NT2/D1 (cell line): Measurements from ENCODE around the gene PCDHGA12.
"Not testable (repeated sequence)": the region's sequence is repeated elsewhere in the genome, so short reads cannot be mapped to it uniquely, and the experiment has no call there.

Source experiments
- DNase-seq: peaks from one replicate; pipeline ENCODE4 v3.0.0-alpha.2; 2011; ENCODE audit warnings: low read depth, low spot score
- H3K27me3 ChIP-seq: 2 replicates; pipeline ENCODE4 v1.6.0; 2011; ENCODE audit warnings: mild to moderate bottlenecking; ENCODE audit not compliant: insufficient read length, insufficient read depth
- H3K36me3 ChIP-seq: 2 replicates; pipeline ENCODE4 v1.6.1; 2011; ENCODE audit warnings: mild to moderate bottlenecking, low read length, mixed read lengths; ENCODE audit not compliant: insufficient read depth, insufficient read length
- H3K4me1 ChIP-seq: 2 replicates; pipeline ENCODE4 v1.5.1; 2011; ENCODE audit not compliant: insufficient read depth, insufficient read length
- H3K4me3 ChIP-seq: 2 replicates; pipeline ENCODE4 v1.5.1; 2011; ENCODE audit warnings: low read depth; ENCODE audit not compliant: insufficient read length
- H3K9ac ChIP-seq: 2 replicates; pipeline ENCODE4 v1.6.0; 2011; ENCODE audit warnings: low read depth; ENCODE audit not compliant: insufficient read length
- H3K9me3 ChIP-seq: 2 replicates; pipeline ENCODE4 v1.5.1; 2011; ENCODE audit warnings: mild to moderate bottlenecking, low read length; ENCODE audit not compliant: insufficient read depth
- SUZ12 ChIP-seq: IDR thresholded peaks from 2 replicates; pipeline ENCODE4 v1.6.1; 2011; ENCODE audit not compliant: insufficient read length, insufficient read depth; ENCODE audit errors: extremely low read depth
- YY1 ChIP-seq: IDR thresholded peaks from 2 replicates; pipeline ENCODE4 v1.6.1; 2011; ENCODE audit not compliant: insufficient read length, insufficient read depth
- ZNF274 ChIP-seq: IDR thresholded peaks from 2 replicates; pipeline ENCODE4 v1.6.1; 2011; ENCODE audit warnings: mild to moderate bottlenecking, low read depth, low read length

Gene PCDHGA12

DNA sequence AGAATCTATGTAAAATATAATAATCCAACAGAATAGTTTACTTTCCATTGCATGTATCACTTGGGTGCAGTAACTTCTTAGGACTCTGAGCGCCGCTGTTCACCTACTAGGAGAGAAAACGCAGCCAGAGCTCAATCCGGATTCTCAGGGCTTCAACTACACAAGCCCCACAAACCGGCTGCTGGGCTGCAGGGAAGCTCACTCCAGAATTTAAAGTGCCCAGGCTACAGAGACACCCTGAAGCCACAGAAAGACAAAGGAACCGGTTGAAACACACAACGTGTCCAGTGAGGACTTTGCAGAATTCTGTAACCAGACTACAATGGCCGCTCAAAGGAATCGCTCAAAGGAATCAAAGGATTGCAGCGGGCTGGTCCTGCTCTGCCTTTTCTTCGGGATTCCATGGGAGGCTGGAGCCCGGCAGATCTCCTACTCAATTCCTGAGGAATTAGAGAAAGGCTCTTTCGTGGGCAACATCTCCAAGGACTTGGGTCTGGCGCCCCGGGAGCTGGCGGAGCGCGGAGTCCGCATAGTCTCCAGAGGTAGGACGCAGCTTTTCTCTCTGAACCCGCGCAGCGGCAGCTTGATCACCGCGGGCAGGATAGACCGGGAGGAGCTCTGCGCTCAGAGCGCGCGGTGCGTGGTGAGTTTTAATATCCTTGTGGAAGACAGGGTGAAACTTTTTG lies 17.3 kb upstream of the PCDHGA12 start, which contains the start of gene PCDHGA10:
Gene PCDHGA10 (plus strand): TSS at position 134 of the 686 bp plus-strand sequence. CDS start 189 bp downstream, at position 323.
- no peaks in the 10 kb centered on the region for H3K4me1 ChIP-seq
- peaks cover 17% of the 10 kb centered on the region for H3K27me3 ChIP-seq
- H3K4me3 ChIP-seq = peak within 1 kb of the TSS; percentile 42
- DNase-seq = no peak
- no peak for TF ChIP-seq YY1
- H3K36me3 ChIP-seq = no peaks in the 10 kb centered on the region
- H3K9me3 ChIP-seq = peaks cover 10% of the 10 kb centered on the region; the same call in 1 of the 2 replicates
- H3K9ac ChIP-seq = peak within 1 kb of the TSS; percentile 67

DNA sequence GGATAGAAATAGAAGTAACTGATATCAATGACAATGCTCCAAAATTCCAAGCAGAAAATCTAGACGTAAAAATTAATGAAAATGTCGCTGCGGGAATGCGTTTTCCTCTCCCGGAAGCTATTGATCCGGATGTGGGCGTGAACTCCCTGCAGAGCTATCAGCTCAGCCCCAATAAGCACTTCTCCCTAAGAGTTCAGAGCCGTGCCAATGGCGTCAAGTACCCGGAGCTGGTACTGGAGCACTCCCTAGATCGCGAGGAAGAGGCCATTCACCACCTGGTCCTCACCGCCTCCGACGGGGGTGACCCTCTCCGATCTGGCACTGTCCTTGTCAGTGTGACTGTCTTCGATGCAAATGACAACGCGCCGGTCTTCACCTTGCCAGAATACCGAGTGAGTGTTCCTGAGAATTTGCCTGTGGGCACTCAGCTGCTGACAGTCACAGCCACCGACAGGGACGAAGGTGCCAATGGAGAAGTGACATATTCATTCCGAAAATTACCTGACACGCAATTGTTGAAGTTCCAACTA lies 16.7 kb upstream of the PCDHGA12 start:
- H3K9ac ChIP-seq = peak overlapping the region; percentile 67
- peak overlapping the region; percentile 42 for H3K4me3 ChIP-seq
- DNase-seq = no peak
- peaks cover 15% of the 10 kb centered on the region; the same call in 1 of the 2 replicates for H3K9me3 ChIP-seq
- no peak for TF ChIP-seq YY1
- TF ChIP-seq ZNF274 = no peak
- TF ChIP-seq SUZ12 = no peak
- no peaks in the 10 kb centered on the region for H3K36me3 ChIP-seq
- peaks cover 18% of the 10 kb centered on the region for H3K27me3 ChIP-seq
- no peaks in the 10 kb centered on the region for H3K4me1 ChIP-seq

DNA sequence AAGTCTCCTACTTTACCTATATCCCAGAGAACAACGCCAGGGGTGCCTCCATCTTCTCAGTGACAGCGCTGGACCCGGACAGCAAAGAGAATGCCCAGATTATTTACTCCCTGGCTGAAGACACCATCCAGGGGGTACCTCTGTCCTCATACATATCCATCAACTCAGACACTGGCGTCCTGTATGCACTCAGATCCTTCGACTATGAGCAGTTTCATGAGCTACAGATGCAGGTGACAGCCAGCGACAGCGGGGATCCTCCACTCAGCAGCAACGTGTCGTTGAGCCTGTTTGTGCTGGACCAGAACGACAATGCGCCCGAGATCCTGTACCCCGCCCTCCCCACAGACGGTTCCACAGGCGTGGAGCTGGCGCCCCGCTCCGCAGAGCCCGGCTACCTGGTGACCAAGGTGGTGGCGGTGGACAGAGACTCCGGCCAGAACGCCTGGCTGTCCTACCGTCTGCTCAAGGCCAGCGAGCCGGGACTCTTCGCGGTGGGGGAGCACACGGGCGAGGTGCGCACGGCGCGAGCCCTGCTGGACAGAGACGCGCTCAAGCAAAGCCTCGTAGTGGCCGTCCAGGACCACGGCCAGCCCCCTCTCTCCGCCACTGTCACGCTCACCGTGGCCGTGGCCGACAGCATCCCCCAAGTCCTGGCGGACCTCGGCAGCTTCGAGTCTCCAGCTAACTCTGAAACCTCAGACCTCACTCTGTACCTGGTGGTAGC lies 15.6 kb upstream of the PCDHGA12 start:
- DNase-seq, H3K4me3 ChIP-seq: not testable (repeated sequence)
- peaks cover 14% of the 10 kb centered on the region for H3K27me3 ChIP-seq

DNA sequence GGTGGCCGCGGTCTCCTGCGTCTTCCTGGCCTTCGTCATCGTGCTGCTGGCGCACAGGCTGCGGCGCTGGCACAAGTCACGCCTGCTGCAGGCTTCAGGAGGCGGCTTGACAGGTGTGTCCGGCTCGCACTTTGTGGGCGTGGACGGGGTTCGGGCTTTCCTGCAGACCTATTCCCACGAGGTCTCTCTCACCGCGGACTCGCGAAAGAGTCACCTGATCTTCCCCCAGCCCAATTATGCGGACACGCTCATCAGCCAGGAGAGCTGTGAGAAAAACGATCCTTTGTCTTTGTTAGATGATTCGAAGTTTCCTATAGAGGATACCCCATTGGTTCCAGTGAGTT lies 15.1 kb upstream of the PCDHGA12 start:
- not testable (repeated sequence) for H3K4me3 ChIP-seq, H3K9ac ChIP-seq, H3K36me3 ChIP-seq, DNase-seq, H3K4me1 ChIP-seq
- Histone ChIP-seq H3K9me3 (peaks cover 22% of the 10 kb centered on the region; the same call in 1 of the 2 replicates), H3K27me3 (peaks cover 13% of the 10 kb centered on the region)

More for the DNA sequence above, 15.6 kb upstream of the PCDHGA12 start:
- not testable (repeated sequence) for H3K9ac ChIP-seq, H3K4me1 ChIP-seq, H3K36me3 ChIP-seq
- H3K9me3 ChIP-seq = peaks cover 18% of the 10 kb centered on the region; the same call in 1 of the 2 replicates

DNA sequence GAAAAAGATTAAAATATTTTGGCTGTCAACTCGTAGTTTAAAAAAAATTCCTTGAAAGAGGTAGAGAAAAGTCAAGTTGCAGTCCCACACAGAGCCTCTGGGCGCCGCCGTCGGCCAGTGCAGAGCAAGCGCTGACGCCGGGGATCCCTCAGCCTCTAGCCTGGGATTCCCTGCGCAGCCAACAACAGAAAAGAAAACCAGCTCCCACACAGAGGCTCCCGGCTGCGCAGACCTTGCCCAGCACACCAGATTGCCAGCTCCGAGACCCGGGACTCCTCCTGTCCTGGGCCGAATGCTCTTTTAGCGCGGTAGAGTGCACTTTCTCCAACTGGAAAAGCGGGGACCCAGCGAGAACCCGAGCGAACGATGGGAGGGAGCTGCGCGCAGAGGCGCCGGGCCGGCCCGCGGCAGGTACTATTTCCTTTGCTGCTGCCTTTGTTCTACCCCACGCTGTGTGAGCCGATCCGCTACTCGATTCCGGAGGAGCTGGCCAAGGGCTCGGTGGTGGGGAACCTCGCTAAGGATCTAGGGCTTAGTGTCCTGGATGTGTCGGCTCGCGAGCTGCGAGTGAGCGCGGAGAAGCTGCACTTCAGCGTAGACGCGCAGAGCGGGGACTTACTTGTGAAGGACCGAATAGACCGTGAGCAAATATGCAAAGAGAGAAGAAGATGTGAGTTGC lies 12.7 kb upstream of the PCDHGA12 start, which contains the start of gene PCDHGB7:
Gene PCDHGB7 (plus strand): TSS at position 184 of the 679 bp plus-strand sequence. CDS start 183 bp downstream, at position 367.
- peak within 1 kb of the TSS; percentile 43 for H3K4me3 ChIP-seq
- peaks cover 25% of the 10 kb centered on the region for H3K27me3 ChIP-seq
- H3K9ac ChIP-seq = peak within 1 kb of the TSS; percentile 61

DNA sequence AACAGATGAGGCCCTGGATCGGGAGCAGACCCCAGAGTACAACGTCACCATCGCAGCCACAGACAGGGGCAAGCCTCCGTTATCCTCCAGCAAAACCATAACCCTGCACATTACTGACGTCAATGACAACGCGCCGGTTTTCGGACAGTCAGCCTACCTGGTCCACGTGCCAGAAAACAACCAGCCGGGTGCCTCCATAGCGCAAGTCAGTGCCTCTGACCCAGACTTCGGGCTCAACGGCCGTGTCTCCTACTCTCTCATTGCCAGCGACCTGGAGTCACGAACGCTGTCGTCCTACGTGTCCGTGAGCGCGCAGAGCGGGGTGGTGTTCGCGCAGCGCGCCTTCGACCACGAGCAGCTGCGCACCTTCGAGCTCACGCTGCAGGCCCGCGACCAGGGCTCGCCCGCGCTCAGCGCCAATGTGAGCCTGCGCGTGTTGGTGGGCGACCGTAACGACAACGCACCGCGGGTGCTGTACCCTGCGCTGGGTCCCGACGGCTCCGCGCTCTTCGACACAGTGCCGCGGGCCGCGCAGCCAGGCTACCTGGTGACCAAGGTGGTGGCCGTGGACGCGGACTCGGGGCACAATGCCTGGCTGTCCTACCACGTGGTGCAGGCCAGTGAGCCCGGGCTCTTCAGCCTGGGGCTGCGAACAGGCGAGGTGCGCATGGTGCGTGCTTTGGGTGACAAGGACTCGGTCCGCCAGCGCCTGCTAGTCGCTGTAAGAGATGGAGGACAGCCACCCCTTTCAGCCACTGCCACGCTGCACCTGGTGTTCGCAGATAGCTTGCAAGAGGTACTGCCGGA lies 11.0 kb upstream of the PCDHGA12 start:
- Histone ChIP-seq H3K4me1 (no peaks in the 10 kb centered on the region), H3K9me3 (peaks cover 52% of the 10 kb centered on the region), H3K36me3 (peaks cover 5% of the 10 kb centered on the region), H3K4me3 (no peak overlapping the region), H3K9ac (no peak overlapping the region), H3K27me3 (peaks cover 25% of the 10 kb centered on the region)
- TF ChIP-seq YY1 (no peak), ZNF274 (no peak), SUZ12 (no peak)
- DNase-seq = no peak

More for the DNA sequence above, 12.7 kb upstream of the PCDHGA12 start, which contains the start of gene PCDHGB7:
- DNase-seq = peak; percentile 69
- H3K4me1 ChIP-seq, H3K36me3 ChIP-seq: not testable (repeated sequence)
- peaks cover 38% of the 10 kb centered on the region for H3K9me3 ChIP-seq
